Measurements from ENCODE around the gene NDUFS4. TPM values are rescaled to one million over a fixed set of nuclear protein-coding genes. Genes with fewer than 3 reads are reported as not detected.

The NDUFS4 gene
- total RNA-seq, 3 donors from 2014 or later (not counting 1 experiment from before 2014, with no cell fraction given): 22.4 to 33.1 (median 25.7) TPM

DNA sequence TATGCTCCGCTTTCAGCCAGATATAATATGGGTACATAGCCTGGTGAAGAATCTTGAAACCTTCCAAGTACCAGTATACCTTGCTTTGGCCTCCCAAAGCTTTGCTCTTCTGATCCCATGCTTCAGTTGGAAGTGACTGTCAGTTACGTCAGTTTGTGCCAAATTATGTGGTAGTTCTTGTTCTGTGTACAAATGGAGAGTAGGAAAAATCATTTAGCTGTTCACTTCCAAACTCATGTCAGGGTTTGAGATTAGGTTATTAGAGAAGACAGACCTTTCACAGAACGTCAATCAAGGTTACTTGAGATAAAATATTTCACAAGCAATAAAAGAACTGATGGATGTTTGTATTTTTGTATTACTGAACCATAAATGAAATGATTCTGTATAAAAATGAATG is 117.2 kb downstream of the NDUFS4 start:
- Mint-ChIP-seq H3K9me3 (no peaks in the 10 kb centered on the region), H3K36me3 (no peaks in the 10 kb centered on the region), H3K27me3 (ENCODE audit: low read depth in 2 of 2) (no peaks in the 10 kb centered on the region), H3K4me3 (no peak overlapping the region), H3K4me1 (peaks cover 4 to 5% of the 10 kb centered on the region in 2 donors), H3K27ac (no peak overlapping the region)
- 92% methylated on average over 1 of the region's 3 CpGs for whole genome bisulfite sequencing (ENCODE audit: insufficient coverage)
- Histone ChIP-seq H3K36me3 (ENCODE audit: control insufficient read depth, insufficient read depth, low read length) (peaks cover 6% of the 10 kb centered on the region), H3K27ac (ENCODE audit: low read length) (no peak overlapping the region), H3K9me3 (ENCODE audit: control insufficient read depth, insufficient read depth, low read length) (no peaks in the 10 kb centered on the region), H3K4me1 (ENCODE audit: control insufficient read depth, insufficient read depth, low read length) (no peaks in the 10 kb centered on the region), H3K4me3 (ENCODE audit: low read length) (no peak overlapping the region), H3K27me3 (ENCODE audit: control insufficient read depth, insufficient read depth, low read length) (no peaks in the 10 kb centered on the region)
- DNase-seq: no peak
- intact Hi-C loops (cut with micrococcal nuclease): no loop called here
- TF ChIP-seq, protein P1, sequence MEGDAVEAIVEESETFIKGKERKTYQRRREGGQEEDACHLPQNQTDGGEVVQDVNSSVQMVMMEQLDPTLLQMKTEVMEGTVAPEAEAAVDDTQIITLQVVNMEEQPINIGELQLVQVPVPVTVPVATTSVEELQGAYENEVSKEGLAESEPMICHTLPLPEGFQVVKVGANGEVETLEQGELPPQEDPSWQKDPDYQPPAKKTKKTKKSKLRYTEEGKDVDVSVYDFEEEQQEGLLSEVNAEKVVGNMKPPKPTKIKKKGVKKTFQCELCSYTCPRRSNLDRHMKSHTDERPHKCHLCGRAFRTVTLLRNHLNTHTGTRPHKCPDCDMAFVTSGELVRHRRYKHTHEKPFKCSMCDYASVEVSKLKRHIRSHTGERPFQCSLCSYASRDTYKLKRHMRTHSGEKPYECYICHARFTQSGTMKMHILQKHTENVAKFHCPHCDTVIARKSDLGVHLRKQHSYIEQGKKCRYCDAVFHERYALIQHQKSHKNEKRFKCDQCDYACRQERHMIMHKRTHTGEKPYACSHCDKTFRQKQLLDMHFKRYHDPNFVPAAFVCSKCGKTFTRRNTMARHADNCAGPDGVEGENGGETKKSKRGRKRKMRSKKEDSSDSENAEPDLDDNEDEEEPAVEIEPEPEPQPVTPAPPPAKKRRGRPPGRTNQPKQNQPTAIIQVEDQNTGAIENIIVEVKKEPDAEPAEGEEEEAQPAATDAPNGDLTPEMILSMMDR (IDR thresholded peaks at IDR 0.05): no peak
- no peak for ATAC-seq

DNA sequence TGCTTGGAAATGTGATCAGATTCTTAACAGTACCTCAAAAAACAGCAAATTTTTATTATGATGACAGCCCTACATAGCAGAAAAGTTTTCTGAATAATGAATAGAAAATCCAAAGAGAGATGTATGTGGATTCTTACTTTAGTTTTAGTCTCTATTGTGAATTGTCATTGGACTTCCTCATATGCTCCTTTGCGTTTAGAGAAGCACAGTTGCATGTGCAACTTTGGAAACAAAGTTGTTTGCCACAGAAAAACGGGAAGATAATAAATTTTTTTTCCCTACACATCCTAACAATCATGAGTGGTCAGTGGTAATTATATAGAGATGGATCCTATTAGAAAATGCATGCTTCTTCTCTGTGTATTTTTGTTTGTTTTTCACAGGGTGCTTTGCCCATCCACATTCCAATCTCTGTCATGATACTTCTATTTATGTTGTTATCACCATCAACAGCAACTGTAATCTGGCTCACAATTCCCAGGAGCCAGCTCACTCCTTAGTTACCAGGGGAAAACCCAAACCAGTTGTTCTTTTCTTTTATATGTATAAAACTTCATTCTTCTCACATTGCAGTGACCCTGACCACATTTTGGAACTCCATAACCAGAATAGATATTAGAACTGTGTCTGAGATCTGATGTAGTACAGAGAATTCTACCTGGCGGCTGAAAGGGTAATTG is 118.7 kb downstream of the NDUFS4 start:
- no peak overlapping the region for H3K27ac ChIP-seq (ENCODE audit: low read length)
- 100% methylated on average over 1 of the region's 3 CpGs for WGBS (ENCODE audit: insufficient coverage)
- no peak overlapping the region for H3K27ac Mint-ChIP-seq
- H3K9me3 ChIP-seq (ENCODE audit: control insufficient read depth, insufficient read depth, low read length): no peaks in the 10 kb centered on the region
- H3K27me3 ChIP-seq (ENCODE audit: control insufficient read depth, insufficient read depth, low read length): no peaks in the 10 kb centered on the region
- peaks cover 3% of the 10 kb centered on the region for H3K36me3 ChIP-seq (ENCODE audit: control insufficient read depth, insufficient read depth, low read length)
- H3K4me3 Mint-ChIP-seq: no peak overlapping the region
- H3K36me3 Mint-ChIP-seq: no peaks in the 10 kb centered on the region
- no peaks in the 10 kb centered on the region for H3K9me3 Mint-ChIP-seq
- H3K4me3 ChIP-seq (ENCODE audit: low read length): no peak overlapping the region
- ATAC-seq (no peak), DNase-seq (no peak)
- H3K27me3 Mint-ChIP-seq (ENCODE audit: low read depth in 2 of 2): no peaks in the 10 kb centered on the region
- H3K4me1 ChIP-seq (ENCODE audit: control insufficient read depth, insufficient read depth, low read length): no peaks in the 10 kb centered on the region
- peaks cover 4 to 5% of the 10 kb centered on the region in 2 donors for H3K4me1 Mint-ChIP-seq
- TF ChIP-seq, protein P1 (IDR thresholded peaks at IDR 0.05): no peak
- intact Hi-C loops (cut with micrococcal nuclease): no loop called here

DNA sequence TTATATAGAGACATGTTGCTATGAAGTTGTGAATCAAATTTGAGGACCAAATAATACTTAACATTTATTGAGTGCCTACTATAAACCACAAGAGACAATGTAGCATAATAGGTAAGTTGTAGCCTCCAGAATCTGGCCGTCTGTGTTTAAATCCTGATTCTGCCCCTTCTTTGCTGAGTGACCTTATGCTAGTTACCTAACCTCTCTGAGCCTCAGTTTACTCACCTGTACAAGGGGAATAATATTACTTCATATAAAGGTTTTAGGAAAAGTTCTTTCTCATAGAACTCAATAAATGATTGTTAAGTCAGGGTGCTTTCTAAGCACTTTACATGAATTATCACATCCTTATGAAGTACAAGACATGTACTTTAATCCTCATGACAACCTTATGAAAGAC is 120.6 kb downstream of the NDUFS4 start:
- no peaks in the 10 kb centered on the region for H3K9me3 Mint-ChIP-seq
- Histone ChIP-seq H3K27me3 (ENCODE audit: control insufficient read depth, insufficient read depth, low read length) (no peaks in the 10 kb centered on the region), H3K27ac (ENCODE audit: low read length) (no peak overlapping the region), H3K4me3 (ENCODE audit: low read length) (no peak overlapping the region), H3K9me3 (ENCODE audit: control insufficient read depth, insufficient read depth, low read length) (no peaks in the 10 kb centered on the region), H3K36me3 (ENCODE audit: control insufficient read depth, insufficient read depth, low read length) (peaks cover 2% of the 10 kb centered on the region), H3K4me1 (ENCODE audit: control insufficient read depth, insufficient read depth, low read length) (no peaks in the 10 kb centered on the region)
- no peak for ATAC-seq
- TF ChIP-seq, protein P1 (IDR thresholded peaks at IDR 0.05): no peak
- H3K27ac Mint-ChIP-seq: no peak overlapping the region
- peaks cover 4 to 5% of the 10 kb centered on the region in 2 donors for H3K4me1 Mint-ChIP-seq
- DNase-seq: no peak
- H3K27me3 Mint-ChIP-seq (ENCODE audit: low read depth in 2 of 2): no peaks in the 10 kb centered on the region
- 100% methylated on average over 1 of the region's 1 CpG for WGBS (ENCODE audit: insufficient coverage)
- no peaks in the 10 kb centered on the region for H3K36me3 Mint-ChIP-seq
- intact Hi-C loops (cut with micrococcal nuclease): no loop called here
- no peak overlapping the region for H3K4me3 Mint-ChIP-seq

DNA sequence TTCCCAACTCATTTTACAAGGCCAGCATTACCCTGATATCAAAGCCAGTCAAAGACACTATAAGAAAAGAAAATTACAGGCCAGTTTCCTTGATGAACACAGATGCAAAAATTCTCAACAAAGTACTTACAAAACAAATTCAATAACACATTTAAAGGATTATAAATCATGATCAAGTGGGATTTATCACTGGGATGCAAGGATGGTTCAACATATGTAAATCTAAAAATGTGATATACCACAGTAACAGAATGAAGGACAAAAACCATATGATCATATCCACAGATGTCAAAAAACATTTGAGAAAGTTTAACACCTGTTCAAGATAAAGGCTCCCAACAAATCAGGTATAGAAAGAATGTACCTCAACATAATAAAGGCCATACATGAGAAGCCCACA is 130.6 kb downstream of the NDUFS4 start:
- Mint-ChIP-seq H3K27ac (no peak overlapping the region), H3K4me1 (no peaks in the 10 kb centered on the region), H3K4me3 (no peak overlapping the region), H3K27me3 (ENCODE audit: low read depth in 2 of 2) (no peaks in the 10 kb centered on the region), H3K36me3 (peaks cover 25% of the 10 kb centered on the region), H3K9me3 (peaks cover 14 to 39% of the 10 kb centered on the region in 2 donors)
- DNase-seq (no peak), ATAC-seq (no peak)
- intact Hi-C loops (cut with micrococcal nuclease): no loop called here
- Histone ChIP-seq H3K27me3 (ENCODE audit: control insufficient read depth, insufficient read depth, low read length) (no peaks in the 10 kb centered on the region), H3K4me3 (ENCODE audit: low read length) (no peak overlapping the region), H3K9me3 (ENCODE audit: control insufficient read depth, insufficient read depth, low read length) (peaks cover 10% of the 10 kb centered on the region), H3K4me1 (ENCODE audit: control insufficient read depth, insufficient read depth, low read length) (no peaks in the 10 kb centered on the region), H3K36me3 (ENCODE audit: control insufficient read depth, insufficient read depth, low read length) (no peaks in the 10 kb centered on the region), H3K27ac (ENCODE audit: low read length) (no peak overlapping the region)
- TF ChIP-seq, protein P1 (IDR thresholded peaks at IDR 0.05): no peak
